NCI-H2107 treated with DMSO at 0.1 percent for 48 hours (cell line): ENCODE measurements around the gene NOTCH3.

Experiments used
- DNase-seq: peaks from one replicate; lab custom pipeline; 2025; ENCODE audit not compliant: unreplicated experiment; lab: John Stamatoyannopoulos, UW

Gene NOTCH3

GRCh38 chr19:15166700-15167099, 34.1 kb downstream of the NOTCH3 start:
- DNase-seq, result no peak

GRCh38 chr19:15161028-15161984, 39.5 kb downstream of the NOTCH3 start:
- DNase-seq, result peak; percentile 35

DNA sequence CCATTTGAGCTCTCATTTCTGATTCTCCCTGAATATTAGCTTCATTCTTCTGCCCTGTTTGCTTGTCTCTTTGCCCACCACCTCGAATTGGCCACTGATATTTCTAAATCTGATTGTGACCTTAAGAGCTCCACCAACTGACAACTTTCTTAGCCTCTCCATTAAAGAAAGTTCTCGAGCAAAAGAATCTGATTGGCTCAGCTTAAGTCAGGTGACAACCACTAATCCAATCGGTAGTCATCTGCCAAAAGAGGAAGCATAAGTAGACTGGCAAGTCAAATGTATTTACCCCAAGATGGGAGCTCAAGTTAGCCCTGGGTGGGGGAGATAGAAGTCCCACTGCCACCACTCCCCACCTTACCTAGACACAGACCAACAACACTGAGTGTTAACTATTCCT, 41.5 kb downstream of the NOTCH3 start:
- no peak for DNase-seq

- DNase-seq, result no peak
These were observed 44.4 kb downstream of the NOTCH3 start for GRCh38 chr19:15156391-15156790.

DNA sequence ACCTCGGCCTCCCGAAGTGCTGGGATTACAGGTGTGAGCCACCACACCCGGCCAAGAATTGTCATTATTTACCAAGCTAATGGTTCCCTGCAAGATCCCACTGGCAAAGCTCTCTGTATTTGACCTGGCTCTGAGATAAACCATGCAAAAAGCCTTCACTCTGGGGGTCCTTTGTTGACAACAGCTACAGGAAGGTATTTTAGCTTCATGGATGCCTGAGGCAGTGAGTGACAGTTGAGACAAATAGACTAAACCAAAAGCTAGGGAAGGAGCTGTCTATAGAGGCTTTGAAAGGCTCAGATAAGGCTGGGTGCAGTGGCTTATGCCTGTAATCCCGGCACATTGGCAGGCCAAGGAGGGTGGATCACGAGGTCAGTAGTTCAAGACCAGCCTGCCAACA, 45.5 kb downstream of the NOTCH3 start:
- DNase-seq, result no peak

DNA sequence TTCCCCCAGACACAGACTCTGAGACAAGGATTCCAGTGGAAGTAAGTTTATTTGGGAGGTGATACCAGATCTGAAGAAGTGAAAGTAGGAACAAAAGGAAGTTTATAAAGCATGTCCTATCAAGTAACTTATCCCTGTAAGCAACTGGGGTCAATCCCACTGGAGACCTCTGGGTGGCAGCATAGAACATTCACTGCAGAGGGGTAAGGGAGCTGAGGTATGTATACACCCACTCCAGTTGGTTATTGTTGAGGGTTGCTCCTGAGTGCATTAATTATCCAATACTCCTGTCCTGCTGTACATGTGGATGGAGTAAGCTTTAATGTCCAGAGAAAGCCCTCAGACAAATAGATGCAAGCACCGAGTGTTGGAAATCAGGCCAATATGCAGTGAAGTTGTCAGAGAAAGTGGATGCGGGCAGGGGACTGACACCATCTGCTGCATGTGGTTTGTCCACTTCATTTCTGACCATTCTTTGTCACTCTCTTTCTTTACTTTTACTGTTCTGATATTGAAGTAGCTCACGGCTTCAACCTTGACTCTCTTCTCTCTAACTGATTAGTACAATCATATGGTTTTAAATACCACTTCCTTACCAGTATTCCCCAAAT, 46.7 kb downstream of the NOTCH3 start:
- DNase-seq, result peak; percentile 8

DNA sequence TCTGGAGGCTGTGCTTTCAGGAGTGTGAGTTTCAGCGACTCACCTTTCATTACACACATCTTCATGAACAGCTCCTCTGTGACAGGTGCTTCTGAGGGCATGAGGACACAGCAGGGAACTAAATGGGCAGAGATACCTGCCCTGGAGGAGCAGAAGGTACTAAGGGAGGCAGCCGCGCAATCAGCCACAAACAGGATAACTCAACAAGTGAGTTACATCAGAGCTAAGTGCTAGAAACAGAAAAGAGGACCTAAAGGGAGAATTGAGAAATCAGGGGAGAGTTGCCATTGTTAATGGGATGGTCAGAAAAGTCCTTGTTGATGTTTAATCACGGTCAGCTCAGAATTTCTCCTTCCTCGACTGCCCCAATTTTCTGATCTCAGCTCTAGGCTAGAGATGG, 51.1 kb downstream of the NOTCH3 start:
- DNase-seq, result no peak

DNA sequence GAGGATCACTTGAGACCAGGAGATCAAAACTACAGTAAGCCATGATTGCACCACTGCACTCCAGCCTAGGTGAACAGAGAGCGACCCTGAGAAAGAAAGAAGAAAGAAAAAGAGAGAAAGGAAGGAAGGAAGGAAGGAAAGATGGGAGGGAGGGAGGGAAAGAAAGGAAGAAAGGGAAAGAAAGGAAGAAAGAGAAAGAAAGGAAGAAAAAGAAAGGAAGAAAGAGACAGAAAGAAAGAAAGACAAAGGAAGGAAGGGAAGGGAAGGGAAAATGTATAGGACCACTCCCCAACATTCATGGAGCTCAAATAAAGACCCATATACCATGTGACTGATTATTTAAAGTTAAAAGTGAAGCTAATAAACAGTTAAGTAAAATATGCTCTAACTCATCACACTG, 53.7 kb downstream of the NOTCH3 start:
- DNase-seq, result no peak

DNA sequence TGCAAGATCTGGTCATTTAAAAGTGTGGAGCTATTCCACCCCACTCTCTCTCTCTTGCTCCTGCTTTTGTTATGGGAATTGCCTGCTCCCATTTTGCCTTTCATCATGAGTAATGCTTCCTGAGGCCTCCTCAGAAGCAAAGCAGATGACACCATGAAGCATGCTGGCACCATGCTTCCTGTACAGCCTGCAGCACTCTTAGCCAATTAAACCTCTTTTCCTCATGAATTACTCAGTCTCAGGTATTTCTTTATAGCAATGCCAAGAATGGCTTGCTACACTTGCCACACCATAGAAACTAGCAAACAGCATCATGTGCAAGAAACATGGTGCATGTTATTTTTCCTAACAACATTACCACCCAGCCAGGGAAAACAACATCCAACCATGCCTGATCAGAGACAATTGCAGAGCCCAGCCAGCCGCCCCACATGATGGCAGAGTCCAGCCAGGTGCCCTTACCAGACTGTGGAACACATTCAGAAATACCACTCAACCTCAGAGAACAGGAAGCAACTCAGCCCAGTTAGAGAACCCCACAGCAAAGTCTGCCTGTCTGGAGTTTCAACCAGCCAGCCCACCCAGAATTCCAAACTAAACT, 56.6 kb downstream of the NOTCH3 start:
- no peak for DNase-seq

DNA sequence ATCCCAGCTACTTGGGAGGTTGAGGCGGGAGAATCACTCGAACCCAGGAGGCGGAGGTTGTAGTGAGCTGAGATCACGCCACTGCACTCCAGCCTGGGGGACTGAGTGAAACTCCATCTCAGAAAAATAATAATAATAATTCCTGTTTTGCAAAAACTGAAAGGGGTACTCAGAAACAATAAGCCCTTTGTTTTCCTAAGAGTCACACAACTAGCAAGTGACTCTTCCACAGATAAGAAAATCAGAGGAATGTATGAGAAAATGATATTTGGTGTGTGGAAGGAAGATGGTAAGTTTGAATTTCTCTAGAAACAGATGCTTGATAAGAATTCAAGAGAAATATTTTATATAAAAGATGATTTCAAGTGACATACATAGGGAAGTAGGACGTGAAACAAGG, 58.5 kb downstream of the NOTCH3 start:
- DNase-seq, result no peak

GRCh38 chr19:15141143-15141542, 59.7 kb downstream of the NOTCH3 start:
- no peak for DNase-seq

DNA sequence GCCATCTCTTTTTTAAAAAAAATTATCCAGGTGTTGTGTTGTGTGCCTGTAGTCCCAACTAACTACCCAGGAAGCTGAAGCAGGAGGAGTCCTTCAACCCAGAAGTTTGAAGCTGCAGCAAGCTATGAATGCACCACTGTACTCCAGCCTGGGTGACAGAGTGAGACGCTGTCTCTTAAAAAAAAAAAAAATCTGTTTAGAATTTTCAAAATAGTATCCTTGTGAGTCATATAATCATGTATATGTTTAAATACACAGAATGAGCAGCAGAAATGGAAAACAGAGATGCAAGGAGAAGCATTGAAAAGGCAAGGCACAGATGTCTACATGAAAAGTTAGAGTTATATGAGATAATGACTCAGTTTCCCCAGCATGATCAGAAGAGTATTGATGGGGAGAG, 62.4 kb downstream of the NOTCH3 start:
- DNase-seq, result no peak

DNA sequence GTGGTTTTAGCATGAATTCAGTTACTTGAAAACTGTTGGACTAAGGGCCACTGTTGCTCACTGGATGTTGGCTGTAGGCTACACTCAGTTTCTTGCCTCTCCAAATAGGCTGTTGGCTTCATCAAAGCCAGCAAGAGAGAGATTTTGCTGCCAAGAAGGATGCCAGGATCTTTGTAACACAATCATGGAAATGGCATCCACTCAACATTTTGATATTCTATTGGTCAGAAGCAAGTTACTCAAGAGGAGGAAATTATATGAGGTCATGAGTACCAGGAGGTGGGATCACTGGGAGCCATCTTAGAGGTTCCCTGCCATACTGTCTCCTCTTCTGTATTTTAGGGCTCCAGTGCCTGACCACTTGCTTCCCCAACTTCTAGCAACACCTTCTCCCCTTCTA, 63.0 kb downstream of the NOTCH3 start:
- DNase-seq, result no peak

GRCh38 chr19:15136234-15136954, 64.4 kb downstream of the NOTCH3 start:
- DNase-seq, result no peak

DNA sequence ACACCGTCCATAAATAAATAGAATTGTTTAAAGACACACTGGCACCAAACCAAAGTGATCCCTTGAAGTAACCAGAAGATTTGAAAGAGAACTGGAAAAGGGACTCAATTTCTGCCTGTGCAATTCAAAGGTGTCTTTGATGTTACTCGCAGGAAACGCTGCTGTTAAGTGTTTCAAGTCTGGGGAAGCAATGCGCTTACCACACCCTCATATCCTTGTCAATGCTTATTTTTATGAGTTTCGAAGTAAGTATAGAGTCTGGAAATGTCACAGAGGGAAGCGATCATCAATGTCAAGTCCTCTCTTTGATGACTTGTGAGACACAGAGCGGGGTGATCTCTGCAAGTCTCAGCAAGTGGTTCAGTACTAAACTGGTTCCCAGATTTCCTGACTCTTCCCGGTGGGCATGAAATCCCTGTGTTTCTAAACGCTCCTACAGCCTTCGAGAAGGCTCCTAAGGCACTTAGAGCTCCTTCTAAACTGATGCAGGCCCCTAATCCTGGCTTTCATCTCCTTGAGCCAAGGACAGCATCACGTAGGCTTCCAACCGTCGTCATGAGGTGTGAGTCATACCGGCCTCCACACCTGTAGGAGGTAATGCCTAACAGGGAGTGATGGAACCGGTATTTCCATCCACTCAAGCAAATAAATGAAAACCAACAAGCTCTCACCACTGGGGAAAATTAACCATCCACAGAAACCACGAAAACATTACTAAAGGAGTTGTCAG, 70.8 kb downstream of the NOTCH3 start:
- no peak for DNase-seq

DNA sequence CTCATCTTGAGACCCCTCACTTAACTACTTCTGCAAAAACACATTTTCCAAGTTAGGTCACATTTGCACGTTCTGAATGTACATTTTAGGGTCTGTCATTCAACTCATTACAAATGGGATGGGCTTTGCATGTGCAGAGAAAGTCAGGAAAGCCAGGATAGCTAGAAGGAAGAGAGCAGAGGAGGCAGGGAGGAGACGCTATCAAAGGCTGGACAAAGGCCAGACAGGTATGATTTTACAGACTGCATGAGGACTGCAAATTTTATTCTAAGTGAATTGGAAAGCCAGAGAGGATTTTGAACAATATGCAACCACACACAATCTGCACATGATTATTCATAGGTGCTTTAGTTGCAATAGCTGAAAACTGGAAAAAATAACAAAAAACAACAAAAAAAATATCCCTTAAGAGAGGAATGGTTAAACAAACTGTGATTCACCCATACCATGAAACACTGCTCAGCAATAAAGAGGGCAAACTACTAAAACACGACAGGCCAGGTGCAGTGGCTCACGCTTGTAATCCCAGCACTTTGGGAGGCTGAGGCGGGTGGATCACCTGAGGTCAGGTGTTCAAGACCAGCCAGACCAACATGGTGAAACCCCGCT, 72.5 kb downstream of the NOTCH3 start:
- DNase-seq, result no peak

DNA sequence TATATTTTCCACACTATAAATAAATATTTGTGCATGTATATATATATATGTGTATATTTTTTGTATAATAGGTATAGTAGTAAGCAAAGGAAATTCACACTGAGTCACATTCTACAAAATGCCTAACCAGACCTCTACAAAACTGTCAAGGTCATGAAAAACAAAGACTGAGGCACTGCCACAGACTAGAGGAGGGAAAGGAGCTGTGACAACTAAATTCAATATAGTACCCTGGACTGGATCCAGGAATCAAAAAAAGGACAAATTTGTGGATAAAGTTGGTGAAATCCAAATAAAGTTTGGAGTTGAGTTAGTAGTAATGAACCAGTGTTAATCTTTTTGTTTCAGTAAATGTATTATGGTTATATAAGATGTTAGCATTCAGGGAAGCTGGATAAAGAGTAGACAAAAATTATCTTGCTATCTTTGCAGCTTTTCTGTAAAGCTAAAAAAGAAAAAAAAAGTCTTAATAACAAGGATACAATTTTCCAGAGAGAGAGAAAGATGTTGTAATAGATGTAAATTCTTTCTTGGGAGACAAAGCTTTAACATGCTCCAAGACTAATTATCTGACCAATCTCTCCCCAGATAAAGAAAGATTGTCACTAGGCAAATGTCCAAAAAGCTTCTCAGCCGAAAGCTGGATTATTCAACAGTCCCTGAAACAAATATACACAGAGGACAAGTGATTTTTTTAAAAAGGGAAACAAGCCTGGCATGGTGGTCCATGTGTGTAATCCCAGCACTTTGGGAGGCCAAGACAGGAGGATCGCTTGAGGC, 74.5 kb downstream of the NOTCH3 start:
- no peak for DNase-seq

GRCh38 chr19:15125232-15126067, 75.3 kb downstream of the NOTCH3 start:
- DNase-seq, result peak; percentile 96
